GM18951 (cell line): Measurements from ENCODE around the gene SORL1-AS1.

Experiments
- POLR2A ChIP-seq: IDR thresholded peaks from 4 replicates; pipeline ENCODE4 v1.6.1; 2011; ENCODE audit warnings: mild to moderate bottlenecking; ENCODE audit not compliant: insufficient read length, insufficient read depth; ENCODE audit errors: extremely low read depth
- in situ Hi-C: fragments of 300-500 bp; cut with MboI; formaldehyde crosslinking; loops from one replicate; pipeline ENCODE4 v1.12.0; 2022; ENCODE audit warnings: low sequenced_read_pairs, mixed read lengths, inconsistent platforms; ENCODE audit not compliant: unreplicated experiment

The SORL1-AS1 gene

GRCh38 chr11:121451986-121452608 lies 670 bp downstream of the SORL1-AS1 start, which contains the start of gene SORL1:
TSS of gene SORL1 (plus strand) at chr11:121452314. CDS start at chr11:121452332, 18 bp downstream.
- TF ChIP-seq POLR2A = peak; percentile 61
- in situ Hi-C loops = no loop called here

- TF ChIP-seq POLR2A = peak; percentile 39
- in situ Hi-C loops = no loop called here
These were observed 1.4 kb downstream of the SORL1-AS1 start for GRCh38 chr11:121451178-121451985.

GRCh38 chr11:121450401-121450800 lies 2.4 kb downstream of the SORL1-AS1 start:
- no peak for TF ChIP-seq POLR2A
- in situ Hi-C loops = no loop called here

GRCh38 chr11:121449626-121450025 lies 3.1 kb downstream of the SORL1-AS1 start:
- in situ Hi-C loops = no loop called here
- TF ChIP-seq POLR2A = peak; percentile 26

- in situ Hi-C loops = no loop called here
- TF ChIP-seq POLR2A = no peak
These were observed 3.6 kb downstream of the SORL1-AS1 start for GRCh38 chr11:121449123-121449522.

GRCh38 chr11:121448431-121448941 lies 4.3 kb downstream of the SORL1-AS1 start:
- in situ Hi-C loops = no loop called here
- TF ChIP-seq POLR2A = no peak

GRCh38 chr11:121448011-121448410 lies 4.8 kb downstream of the SORL1-AS1 start:
- no peak for TF ChIP-seq POLR2A
- in situ Hi-C loops = no loop called here

- in situ Hi-C loops = no loop called here
- peak; percentile 31 for TF ChIP-seq POLR2A
These were observed 6.0 kb downstream of the SORL1-AS1 start for GRCh38 chr11:121446752-121447156.

- in situ Hi-C loops = no loop called here
- no peak for TF ChIP-seq POLR2A
These were observed 7.5 kb downstream of the SORL1-AS1 start for GRCh38 chr11:121445071-121445768.

- in situ Hi-C loops = no loop called here
- no peak for TF ChIP-seq POLR2A
These were observed 8.2 kb downstream of the SORL1-AS1 start for GRCh38 chr11:121444526-121444925.

GRCh38 chr11:121443688-121444275 lies 9.0 kb downstream of the SORL1-AS1 start:
- no peak for TF ChIP-seq POLR2A
- in situ Hi-C loops = no loop called here

- in situ Hi-C loops = no loop called here
- TF ChIP-seq POLR2A = no peak
These were observed 11.2 kb downstream of the SORL1-AS1 start for GRCh38 chr11:121441521-121441920.

- in situ Hi-C loops = no loop called here
- TF ChIP-seq POLR2A = no peak
These were observed 13.0 kb downstream of the SORL1-AS1 start for GRCh38 chr11:121439759-121440158.
